Effector CD4-positive, alpha-beta T cell (primary cell): ENCODE data around the gene SHC2.
"Not testable (repeated sequence)": the region's sequence is repeated elsewhere in the genome, so short reads cannot be mapped to it uniquely, and the experiment has no call there.

ENCODE experiments used
- DNase-seq: peaks from one replicate; pipeline ENCODE4 v3.0.0-alpha.2; 2020

SHC2 gene

DNA sequence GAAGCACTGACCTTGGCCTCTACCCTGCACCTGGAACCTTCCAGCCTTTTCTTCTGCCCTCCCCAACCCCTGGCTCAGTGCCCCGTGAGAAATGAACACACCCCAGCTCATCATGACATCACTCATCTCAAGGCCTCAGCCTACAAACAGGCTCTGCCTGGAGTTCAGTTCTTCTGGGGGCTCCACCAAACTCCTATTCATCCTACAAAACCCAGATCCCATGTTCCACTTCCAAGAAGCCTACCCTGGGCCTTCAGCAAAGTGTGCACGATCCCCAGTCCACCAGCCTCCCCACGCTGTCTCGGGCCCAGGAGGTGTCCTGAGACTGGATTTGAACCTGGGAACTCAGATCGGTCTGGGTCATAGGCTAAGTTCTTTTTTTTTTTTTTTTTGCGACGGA lies 9.0 kb upstream of the SHC2 start:
- no peak for DNase-seq

DNA sequence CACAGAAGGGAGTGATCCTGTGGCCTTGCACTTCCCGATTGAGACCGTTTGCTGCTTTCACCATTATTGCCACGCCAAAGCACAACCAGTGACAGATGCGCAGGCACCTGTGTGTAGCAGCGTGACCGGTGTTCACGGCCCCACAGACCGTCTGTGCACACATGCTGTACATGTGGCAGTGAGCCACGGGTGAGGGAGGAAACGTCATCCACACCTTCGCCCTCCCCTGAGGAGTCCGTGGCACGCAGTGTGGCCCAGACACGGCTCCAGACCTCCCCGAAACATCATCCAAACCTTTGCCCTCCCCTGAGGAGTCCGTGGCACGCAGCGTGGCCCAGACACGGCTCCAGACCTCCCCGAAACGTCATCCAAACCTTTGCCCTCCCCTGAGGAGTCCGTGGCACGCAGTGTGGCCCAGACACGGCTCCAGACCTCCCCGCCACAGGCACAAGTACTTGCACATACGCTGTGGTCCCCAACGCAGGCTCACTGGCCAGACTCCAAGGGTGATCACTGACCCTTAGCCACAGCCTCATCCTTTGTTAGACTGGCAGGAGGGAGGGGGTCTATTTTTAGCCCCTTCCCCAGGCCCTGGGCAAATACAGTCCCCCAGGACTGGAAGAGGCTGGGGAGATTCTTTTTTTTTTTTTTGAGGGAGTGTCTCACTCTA lies 7.9 kb upstream of the SHC2 start:
- DNase-seq: no peak

DNA sequence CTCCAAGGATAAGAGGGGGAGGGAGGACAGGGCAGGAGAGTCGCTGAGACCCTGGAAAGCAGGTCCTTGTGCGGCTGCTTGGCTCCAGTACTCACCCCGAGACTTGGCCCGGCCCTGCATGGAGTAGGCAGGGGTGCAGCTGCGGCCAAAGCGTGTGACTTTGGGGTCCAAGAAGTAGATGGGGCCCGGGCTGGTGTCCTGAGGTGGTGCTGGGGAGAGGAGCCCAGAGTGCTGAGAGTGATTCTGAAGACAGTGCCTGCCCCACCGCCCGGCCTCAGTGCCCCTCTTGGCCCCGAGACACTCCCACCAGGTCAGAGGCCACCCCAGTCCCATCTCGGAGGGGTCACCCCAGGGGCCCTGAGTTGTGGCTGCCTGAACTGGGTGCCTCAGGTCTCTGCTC lies 6.7 kb upstream of the SHC2 start:
- no peak for DNase-seq

DNA sequence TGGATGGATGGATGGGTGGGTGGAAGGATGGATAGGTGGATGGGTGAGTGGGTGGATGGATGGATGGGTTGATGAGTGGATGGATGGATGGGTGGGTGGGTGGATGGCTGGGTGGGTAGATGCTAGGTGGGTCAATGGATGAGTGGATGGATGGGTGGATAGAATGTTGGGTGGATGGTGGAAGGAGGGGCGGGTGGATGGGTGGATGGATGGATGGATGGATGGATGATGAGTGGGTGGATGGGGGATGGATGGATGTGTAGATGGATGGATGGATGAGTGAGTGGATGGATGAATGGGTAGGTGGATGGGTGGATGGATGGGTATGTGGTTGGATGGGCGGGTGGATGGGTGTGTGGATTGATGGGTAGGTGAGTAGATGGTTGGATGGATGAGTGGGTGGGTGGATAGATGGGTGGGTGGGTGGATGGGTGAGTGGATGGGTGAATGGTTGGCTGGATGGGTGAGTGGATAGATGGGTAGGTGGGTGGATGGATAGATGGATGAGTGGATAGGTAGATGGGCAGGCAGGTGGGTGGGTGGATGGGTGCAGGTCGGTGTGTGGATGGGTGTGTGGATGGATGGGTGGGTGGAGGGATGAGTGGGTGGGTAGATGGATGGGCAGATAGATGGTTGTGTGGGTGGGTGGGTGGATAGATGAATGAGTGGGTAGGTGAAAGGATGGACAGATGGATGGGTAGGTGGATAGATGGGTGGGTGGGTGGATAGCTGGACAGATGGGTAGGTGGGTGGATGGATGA lies 4.4 kb upstream of the SHC2 start:
- no peak for DNase-seq

DNA sequence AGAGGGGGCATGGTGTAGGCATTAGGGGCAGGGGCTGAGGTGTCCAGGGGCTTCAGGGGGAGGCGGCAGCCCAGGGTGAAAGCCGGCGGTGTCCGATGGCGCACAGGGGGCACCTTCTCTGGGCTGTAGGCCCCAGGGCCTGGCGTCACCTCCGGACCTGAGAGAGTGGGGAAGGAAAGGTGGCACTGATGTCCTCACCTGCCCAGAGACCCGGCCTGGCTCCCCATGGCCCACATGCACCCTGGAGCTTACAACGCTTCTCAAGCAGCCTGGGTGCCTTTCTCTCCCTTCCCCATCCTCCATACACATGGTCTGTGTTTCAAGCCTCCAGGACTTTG lies 3.3 kb upstream of the SHC2 start:
- no peak for DNase-seq

DNA sequence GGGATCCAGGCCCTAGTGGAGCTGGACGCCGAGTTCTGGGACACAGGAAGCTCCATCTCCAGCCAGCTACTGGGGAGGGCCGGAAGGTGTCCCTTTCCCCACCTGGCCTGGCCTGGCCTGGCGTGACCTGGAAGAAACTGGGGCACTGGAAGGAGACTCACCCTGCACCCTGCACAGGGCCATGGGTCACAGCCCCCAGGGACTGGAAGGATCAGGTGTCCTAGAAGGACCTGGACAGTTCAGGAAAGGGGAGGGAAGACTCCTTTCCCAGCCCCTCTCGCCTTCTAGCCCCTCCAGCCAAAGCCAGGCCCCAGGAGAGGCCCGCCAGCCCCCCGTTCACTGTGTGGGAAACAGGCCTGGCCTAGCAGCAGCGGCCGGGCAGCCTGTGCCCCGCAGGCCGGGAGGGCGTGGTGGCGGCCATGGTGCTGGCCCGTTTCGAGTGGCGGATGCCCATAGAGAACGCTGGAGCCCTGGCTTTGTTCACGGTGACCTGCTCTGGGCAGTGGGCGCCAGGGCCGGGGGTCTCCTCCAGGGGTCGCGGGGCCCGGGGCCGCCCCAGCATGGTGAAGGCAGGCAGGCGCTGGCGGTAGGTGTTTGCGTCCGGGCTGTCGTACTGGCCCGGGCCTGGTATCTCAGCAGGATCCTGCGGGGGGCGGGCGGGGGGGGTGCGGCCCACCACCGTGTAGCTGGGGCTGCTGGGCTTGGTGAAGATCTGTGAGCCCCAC lies 2.8 kb upstream of the SHC2 start:
- no peak for DNase-seq

DNA sequence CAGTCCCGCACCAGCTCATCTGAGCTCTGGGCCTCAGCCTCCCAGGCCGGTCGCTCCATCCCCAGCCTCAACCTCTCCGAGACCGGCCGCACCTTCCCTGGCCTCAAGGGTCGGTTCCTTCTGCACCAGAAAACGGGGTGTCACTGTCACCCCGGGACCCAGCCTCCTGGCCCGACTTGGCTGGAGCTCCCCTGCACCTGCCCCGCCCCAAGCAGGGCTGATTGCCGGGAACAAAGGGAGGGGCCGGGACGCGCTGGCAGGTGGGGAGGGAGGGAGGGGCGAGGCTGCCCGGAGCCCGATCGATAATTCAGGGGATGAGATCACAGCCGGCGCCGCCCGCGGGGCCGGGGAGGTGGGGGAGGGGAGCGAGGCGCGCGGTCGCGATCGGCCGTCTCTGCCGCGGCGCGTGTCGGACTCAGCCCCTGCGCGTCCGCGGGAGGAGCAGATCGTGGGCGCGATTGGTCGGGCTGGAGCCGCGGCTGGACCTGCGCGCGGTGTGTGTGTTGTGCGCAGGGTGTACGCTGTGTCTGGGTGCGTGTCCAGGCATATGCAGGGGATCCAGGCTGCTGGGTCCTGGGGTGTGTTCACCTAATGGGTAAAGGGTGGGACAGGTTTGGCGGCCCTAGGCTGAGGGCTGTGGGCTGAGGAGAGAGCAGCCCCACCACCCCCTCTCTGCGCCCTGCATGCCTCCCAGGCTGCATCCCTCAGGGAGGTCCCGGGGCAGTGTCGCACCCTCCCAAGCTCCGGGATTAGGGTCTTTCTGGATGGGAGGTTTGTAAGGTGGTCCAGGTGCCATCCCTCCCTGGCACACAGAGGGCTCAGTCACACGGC lies 1.1 kb upstream of the SHC2 start:
- no peak for DNase-seq

DNA sequence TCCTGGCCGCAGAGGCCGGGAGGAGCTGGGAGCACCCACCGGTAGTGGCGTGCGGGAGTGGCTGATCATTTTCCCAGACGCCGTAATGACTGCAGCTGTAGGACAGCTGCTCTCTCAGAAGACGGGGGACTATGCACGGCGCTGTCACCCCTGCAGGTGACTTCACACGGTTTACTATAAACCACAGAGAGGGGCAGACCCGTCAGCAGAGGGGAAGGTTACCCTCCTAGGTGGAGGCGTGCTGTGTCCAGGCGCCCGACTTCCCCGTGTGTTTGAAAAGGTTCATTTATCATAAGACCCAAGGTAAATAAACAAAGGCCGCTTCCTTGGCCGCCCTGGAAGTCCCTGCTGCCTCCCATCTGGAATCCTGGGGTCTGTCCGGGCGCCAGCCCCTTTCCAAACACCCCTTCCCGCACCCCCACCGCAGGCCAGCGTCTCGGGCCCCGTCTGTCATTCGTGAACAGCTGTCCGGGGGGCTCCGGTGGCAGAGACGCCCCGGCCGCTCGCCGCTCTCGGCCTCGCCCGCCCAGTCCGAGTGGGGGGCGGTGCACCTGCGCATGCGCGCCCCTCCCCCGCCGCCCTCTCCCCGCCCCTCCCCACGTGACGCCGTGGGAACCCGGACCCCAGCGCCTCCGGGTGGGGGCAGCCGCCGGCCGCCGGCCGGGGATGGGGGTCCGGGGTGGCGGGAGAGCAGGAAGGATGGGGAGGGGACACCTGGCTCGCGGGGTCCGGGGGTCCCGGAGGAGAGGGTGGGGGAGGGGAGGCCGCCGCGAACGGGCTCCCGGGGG lies 915 bp downstream of the SHC2 start:
- no peak for DNase-seq

DNA sequence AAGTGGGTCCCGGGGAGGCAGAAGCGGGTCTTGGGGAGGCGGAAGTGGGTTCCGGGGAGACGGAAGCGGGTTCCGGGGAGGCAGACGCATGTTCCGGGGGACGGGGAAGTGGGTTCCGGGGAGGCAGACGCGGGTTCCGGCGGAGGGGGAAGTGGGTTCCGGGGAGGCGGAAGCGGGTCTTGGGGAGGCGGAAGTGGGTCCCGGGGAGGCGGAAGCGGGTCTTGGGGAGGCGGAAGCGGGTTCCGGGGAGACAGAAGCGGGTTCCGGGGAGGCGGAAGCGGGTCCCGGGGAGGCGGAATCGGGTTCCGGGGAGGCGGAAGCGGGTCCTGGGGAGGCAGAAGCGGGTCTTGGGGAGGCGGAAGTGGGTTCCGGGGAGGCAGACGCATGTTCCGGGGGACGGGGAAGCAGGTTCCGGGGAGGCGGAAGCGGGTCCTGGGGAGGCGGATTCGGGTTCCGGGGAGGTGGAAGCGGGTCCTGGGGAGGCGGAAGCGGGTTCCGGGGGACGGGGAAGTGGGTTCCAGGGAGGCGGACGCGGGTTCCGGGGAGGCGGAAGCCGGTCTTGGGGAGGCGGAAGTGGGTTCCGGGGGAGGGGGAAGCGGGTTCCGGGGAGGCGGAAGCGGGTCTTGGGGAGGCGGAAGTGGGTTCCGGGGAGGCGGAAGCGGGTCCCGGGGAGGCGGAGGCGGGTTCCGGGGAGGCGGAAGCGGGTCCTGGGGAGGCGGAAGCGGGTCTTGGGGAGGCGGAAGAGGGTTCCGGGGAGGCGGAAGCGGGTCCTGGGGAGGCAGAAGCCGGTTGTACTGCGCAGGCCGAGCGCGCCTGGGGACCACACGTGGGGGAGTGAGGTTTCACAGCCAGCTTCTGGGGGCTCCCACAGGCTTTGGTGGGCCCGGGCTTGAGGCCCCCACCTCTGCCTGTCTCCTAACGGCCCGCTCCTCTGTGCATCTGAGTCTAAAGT lies 2.5 kb downstream of the SHC2 start:
- DNase-seq: no peak

DNA sequence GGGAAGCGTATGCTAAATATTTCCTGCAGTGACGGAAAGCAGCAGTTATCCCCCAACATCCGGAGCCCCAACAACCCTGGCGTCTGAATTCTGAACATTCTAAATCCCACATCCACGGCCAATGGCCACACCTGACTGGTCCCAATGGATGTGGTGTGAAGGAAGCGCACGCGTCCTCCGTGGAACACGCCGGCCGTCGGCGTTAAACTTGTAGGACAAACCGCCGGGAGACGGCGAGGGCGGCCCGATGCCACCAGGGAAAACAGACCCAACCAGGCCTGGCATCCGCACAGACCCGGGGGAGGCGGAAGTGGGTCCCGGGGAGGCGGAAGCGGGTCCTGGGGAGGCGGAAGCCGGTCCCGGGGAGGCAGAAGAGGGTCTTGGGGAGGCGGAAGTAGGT lies 3.2 kb downstream of the SHC2 start:
- no peak for DNase-seq

DNA sequence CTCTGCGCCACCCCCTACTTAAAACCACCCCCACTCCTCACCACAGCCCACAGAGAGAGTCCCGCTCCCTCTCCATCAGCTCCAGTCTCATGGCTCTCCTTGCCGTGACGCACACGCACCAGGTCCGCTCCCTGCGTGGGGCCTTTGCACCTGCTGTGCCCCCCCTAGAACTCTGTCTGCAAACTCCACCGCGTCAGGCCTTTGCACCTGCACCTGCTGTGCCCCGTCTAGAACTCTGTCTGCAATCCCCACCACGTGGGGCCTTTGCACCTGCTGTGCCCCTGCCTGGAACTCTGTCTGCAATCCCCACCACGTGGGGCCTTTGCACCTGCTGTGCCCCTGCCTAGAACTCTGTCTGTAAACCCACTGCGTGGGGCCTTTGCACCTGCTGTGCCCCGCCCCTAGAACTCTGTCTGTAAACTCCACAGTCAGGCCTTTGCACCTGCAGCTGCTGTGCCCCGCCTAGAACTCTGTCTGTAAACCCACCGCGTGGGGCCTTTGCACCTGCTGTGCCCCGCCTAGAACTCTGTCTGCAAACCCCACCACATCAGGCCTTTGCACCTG lies 4.2 kb downstream of the SHC2 start:
- DNase-seq: no peak

DNA sequence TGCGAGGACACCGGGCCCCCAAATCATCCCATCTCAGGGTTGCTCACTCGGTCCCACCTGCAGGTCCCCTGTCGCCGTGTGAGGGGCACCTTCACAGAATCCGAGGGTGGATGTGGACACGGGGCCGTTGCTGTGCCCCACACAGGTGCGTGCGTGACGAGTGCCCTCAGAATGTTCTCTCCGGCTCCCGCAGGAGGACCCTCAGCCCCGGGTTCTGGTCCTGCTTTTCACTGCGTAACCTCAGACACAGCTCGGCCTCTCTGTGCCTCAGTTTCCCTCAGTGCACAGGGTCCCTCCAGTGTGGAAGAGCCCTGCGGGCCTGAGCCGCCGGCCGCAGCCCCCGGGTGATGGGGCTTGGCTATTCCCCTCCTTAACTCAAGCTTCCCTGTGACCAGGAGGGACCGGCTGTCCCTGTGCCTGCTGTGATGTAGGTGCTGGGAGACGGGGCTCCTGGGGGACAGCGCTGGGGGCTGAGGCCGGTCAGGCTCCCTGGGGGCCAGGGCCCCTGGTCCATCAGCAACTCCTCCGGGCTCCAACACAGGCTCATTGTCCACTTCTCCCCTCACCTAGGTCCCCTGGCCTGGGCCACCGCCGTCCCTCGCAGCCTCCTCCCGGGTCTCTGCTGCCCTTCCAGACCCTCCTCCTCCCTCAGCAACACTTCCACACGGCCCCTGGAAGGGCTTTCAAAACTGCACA lies 4.8 kb downstream of the SHC2 start:
- no peak for DNase-seq

DNA sequence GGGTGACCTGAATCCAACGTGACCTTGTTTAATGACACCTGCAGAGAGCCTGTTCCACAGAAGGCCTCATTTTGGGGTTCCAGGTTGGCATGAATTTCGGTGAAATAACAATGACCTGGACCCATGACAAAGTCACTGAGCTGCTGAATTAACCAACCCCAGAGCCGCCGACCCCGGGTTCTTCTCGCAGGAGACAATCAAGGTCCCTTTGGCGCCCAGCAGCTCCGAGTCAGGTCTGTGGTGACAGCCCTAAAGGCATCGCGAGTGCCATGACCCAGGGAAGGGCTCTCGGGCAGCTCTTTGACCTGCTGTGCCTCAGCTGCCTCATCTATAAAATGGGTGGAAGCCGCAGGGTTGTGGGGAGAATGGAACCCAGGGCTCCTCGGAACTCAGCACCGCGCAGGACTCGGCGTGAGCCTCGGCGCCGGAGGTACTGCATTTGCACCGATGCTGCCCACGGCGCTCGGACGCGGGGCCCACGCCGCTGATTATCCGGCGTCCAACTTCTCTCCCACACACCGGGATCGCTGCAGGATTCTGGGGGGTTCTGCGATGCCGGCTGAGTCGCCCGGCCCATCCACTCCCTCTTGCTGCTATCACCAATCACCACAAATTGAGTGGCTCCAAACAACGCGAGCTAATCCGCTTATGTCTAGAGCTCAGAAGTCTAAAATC lies 5.7 kb downstream of the SHC2 start:
- DNase-seq: no peak

DNA sequence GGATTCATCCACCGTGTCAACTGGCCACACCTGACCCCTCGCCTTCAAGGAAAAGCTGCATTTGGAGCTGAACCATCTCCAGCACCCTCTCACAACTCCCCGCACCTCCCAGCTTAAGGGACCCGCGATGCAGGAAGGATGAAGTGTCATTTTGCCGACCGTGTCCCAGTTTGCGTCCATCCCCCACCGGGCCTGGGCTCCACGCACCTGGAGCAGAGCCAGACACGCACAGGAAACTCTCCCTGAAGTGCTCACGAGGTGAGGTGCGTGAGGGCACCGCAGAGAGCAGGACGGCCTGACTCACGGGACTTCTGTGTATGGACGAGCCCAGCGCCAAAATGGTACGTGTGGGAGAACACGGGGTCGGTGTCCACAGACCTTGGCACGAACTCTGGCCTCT lies 7.2 kb downstream of the SHC2 start:
- no peak for DNase-seq

DNA sequence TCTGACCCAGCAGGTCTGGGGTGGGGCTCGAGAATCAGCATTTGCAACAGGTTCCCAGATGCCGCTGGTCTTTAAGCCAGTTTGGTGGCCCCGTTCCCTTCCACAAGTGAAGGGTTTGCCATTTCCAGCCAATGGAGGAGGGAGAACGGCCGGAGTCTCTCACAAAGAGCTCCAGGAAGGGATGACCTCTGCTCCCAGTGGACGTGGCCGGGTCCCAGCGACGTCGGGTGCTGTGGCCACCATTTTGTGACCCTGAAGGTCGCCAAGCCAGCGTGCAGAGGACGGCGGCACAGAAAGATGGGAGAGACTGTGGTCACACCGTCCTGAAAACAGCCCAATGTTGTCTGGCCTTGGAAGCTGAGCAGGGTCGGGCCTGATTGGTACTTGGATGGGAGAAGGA lies 8.0 kb downstream of the SHC2 start:
- no peak for DNase-seq

DNA sequence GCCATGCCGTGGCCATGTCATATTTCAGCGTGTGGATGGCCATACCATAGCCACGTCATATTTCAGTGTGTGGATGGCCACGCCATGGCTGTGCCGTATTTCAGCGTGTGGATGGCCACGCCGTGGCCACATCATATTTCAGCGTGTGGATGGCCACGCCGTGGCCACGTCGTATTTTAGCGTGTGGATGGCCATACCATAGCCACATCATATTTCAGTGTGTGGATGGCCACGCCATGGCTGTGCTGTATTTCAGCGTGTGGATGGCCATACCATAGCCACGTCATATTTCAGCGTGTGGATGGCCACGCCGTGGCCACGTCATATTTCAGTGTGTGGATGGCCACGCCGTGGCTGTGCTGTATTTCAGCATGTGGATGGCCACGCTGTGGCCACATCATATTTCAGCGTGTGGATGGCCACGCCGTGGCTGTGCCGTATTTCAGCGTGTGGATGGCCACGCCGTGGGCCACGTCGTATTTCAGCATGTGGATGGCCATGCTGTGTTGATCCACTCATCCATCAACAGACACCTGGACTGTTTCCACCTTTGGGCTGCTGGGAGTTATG lies 9.8 kb downstream of the SHC2 start:
- not testable (repeated sequence) for DNase-seq

DNA sequence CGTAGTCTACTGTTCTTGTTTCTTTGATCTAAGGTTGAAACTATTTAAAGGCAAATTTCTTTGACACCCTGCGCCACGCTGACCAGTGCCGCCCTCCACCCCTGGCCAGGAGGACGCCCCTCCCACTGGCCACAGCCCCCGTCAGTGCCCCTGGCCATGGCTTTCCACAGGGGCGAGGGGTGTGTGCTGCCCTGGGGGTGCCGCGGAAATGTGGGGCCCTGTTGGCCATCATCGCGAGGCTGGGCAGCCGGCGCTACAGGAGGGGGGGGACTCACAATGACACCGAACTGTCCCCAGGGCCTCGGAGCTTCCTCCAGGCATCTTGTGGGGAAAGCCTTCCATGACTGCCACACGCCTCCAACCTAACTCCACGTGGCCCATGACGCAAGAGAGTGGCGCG lies 10.9 kb downstream of the SHC2 start:
- no peak for DNase-seq

DNA sequence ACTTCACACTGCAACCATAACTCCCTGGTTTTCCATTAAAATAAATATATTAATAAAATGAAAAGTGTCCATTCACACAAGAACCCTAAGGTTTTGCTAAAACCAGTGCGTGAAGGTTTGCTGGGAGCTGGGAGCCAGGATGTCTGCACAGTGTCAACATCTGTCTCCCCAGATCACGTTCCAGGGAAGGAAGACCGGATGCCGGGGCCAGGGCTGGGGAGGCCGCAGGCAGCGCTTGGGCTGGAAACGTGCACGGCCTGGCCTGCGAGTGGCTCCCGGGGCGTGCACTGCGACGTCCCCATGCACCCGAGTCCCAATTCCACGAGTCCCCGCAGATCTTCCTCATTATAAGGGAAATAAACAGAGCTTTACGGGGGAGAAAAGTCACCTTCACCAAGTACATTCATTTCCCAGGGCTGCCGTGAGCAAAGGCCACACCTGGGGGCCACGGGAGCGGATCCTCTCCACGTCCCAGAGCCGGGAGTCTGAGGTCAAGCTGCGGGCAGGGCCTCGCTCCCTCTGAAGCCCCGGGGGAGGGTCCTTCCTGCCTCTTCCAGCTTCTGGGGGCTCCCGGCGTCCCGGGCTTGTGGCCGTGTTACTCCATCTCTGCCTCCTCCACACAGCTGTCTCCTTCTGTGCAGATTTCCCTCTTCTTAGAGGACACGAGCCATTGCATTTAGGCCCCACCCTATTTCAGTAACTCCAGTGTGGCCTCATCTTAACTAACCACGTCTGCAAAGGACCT lies 12.8 kb downstream of the SHC2 start:
- DNase-seq: no peak

DNA sequence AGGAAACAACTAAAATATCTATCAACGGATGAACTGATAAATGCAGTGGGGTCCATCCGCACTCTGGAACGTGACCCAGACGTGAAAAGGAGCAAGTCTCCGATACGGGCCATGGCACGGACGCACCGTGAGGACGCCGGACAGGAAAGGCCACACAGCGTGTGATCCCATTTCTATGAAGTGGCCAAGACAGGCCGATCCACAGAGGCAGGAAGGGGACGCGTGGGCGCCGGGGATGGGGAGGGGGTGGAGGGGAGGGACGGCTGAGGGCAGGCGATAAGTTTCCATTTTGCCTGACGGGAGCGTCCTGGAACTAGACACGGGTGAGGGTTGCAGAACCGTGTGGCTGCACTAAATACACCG lies 13.8 kb downstream of the SHC2 start:
- no peak for DNase-seq
